K562 (cell line): Measurements from ENCODE around the gene FBXO36. TPM values are rescaled to one million over a fixed set of nuclear protein-coding genes. Genes with fewer than 3 reads are reported as not detected.
A peak's percentile ranks its signal among the peaks of the same experiment; 100 is the strongest.

Experiments
- ATF1 ChIP-seq, 2 experiments: fragments of 450-650 bp in 1 of 2; IDR thresholded peaks; 2 replicates each; pipeline ENCODE4 v1.6.1; 2016; ENCODE audit warnings: missing compliant biosample characterization in 1 of 2, missing genetic modification characterization in 1 of 2
- GTF2A2 ChIP-seq: IDR thresholded peaks from 2 replicates; pipeline ENCODE4 v1.6.1; 2016; ENCODE audit warnings: mild to moderate bottlenecking, missing genetic modification characterization, missing compliant biosample characterization
- SIRT6 ChIP-seq: IDR thresholded peaks from one replicate; pipeline ENCODE4 v1.6.1; 2012; ENCODE audit warnings: low read depth, mild to moderate bottlenecking, control low read depth, inconsistent platforms, low read length, moderate library complexity
- SOX6 ChIP-seq: fragments of 450-650 bp; IDR thresholded peaks from 2 replicates; pipeline ENCODE4 v1.6.1; 2014; ENCODE audit warnings: mild to moderate bottlenecking
- polyA plus RNA-seq, 8 experiments: library from polyadenylated mRNA; depleted of rRNA in 4 of 8; stranded (reverse) in 5 of 8; unstranded in 3 of 8; fragments of >200 nt; fragmentation: Nextera tagmentation in 2 of 8; fragmentation: Illumina TruSeq in 1 of 8; extraction: Ambion mirVana in 2 of 8; extraction: Trizol in 1 of 8; gene quantifications; 2 replicates each; pipeline versions ENCODE4 v1.2.1 to v1.2.3, GENCODE V29; 2011 to 2014; ENCODE audit warnings: inconsistent platforms in 1 of 8, missing spikeins in 1 of 8
- total RNA-seq, 7 experiments: library from RNA; depleted of rRNA in 6 of 7; stranded (reverse); fragments of >200 nt in 6 of 7; fragmentation: Illumina TruSeq in 2 of 7; extraction: Trizol in 2 of 7; gene quantifications; 2 replicates each; pipeline versions ENCODE4 v1.2.1 to v1.2.3, GENCODE V29; 2011 to 2021; ENCODE audit warnings: low replicate concordance in 1 of 7
- TF ChIP-seq, protein P1 (sequence below), 2 experiments: fragments of 450-650 bp in 1 of 2; sonication (generic) in 1 of 2; formaldehyde crosslinking in 1 of 2; IDR thresholded peaks; 2 replicates each; pipeline versions ENCODE4 v1.7.1 to v1.9.0; 2016 to 2022; ENCODE audit warnings: inconsistent platforms in 1 of 2, mild to moderate bottlenecking in 1 of 2, missing genetic modification reagents in 1 of 2
- TF ChIP-seq, protein P2 (sequence below): sonication (generic); formaldehyde crosslinking; IDR thresholded peaks from 2 replicates; pipeline ENCODE4 v1.8.0; 2022; ENCODE audit warnings: missing genetic modification reagents, mild to moderate bottlenecking, borderline replicate concordance
- TF ChIP-seq, protein P3 (sequence below): fragments of 250-450 bp; sonication (Bioruptor Pico); IDR thresholded peaks from 2 replicates; pipeline ENCODE4 v1.4.0; 2020
- TF ChIP-seq, protein P4 (sequence below), 2 experiments: fragments of 450-650 bp; conservative IDR thresholded peaks; 2 replicates each; pipeline ENCODE4 v1.6.1; 2017; ENCODE audit warnings: mild to moderate bottlenecking in 2 of 2, moderate library complexity in 2 of 2

The FBXO36 gene
- total and polyA plus RNA-seq, 9 of the 15 experiments (the other 6 are each of a cell fraction or from before 2014, with no cell fraction given), result 0.40 to 0.91 (median 0.58) TPM

DNA sequence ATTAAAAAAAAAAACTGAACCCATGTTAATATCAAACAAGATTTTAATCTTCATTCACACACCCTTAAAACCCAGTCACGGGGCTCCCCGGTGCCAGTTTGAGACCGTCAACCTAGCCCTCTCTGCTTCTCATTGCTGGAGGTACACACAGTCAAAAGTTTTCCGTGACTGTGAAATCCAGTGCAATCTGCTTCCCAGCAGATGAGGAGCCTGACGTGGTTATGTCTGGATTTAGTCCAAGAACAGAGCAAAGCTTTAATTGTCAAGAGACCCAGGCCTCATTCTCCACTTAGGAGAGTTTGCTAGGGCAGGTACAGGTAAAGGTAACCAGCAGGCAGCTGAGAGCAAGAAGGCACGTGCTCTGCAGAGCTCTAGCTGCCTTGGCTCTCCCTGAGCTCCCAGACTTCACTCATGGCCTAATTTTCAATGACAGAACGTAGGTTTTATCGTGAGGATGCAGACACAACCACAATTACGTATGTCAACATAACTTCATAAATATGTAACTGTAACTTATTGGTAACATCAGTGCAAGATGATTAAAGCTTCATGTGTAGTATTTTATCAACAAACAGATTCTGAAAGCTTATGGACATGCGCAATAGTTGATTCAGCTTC, 90.1 kb downstream of the FBXO36 start (continued):
- TF ChIP-seq, protein P1, sequence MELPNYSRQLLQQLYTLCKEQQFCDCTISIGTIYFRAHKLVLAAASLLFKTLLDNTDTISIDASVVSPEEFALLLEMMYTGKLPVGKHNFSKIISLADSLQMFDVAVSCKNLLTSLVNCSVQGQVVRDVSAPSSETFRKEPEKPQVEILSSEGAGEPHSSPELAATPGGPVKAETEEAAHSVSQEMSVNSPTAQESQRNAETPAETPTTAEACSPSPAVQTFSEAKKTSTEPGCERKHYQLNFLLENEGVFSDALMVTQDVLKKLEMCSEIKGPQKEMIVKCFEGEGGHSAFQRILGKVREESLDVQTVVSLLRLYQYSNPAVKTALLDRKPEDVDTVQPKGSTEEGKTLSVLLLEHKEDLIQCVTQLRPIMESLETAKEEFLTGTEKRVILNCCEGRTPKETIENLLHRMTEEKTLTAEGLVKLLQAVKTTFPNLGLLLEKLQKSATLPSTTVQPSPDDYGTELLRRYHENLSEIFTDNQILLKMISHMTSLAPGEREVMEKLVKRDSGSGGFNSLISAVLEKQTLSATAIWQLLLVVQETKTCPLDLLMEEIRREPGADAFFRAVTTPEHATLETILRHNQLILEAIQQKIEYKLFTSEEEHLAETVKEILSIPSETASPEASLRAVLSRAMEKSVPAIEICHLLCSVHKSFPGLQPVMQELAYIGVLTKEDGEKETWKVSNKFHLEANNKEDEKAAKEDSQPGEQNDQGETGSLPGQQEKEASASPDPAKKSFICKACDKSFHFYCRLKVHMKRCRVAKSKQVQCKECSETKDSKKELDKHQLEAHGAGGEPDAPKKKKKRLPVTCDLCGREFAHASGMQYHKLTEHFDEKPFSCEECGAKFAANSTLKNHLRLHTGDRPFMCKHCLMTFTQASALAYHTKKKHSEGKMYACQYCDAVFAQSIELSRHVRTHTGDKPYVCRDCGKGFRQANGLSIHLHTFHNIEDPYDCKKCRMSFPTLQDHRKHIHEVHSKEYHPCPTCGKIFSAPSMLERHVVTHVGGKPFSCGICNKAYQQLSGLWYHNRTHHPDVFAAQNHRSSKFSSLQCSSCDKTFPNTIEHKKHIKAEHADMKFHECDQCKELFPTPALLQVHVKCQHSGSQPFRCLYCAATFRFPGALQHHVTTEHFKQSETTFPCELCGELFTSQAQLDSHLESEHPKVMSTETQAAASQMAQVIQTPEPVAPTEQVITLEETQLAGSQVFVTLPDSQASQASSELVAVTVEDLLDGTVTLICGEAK (IDR thresholded peaks at IDR 0.05), result peak; percentile 50; the same call in 1 of the 2 replicates
- TF ChIP-seq, protein P1 (CRISPR knock-in tag; IDR thresholded peaks at IDR 0.05), result no peak
- TF ChIP-seq, protein P2, sequence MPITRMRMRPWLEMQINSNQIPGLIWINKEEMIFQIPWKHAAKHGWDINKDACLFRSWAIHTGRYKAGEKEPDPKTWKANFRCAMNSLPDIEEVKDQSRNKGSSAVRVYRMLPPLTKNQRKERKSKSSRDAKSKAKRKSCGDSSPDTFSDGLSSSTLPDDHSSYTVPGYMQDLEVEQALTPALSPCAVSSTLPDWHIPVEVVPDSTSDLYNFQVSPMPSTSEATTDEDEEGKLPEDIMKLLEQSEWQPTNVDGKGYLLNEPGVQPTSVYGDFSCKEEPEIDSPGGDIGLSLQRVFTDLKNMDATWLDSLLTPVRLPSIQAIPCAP (CRISPR knock-in tag), result no peak
- TF ChIP-seq ATF1 (CRISPR knock-in tag; IDR thresholded peaks at IDR 0.05) (no peak), ATF1 (tag; IDR thresholded peaks at IDR 0.05) (peak; percentile 56), SOX6 (peak; percentile 68), GTF2A2 (tag) (no peak), SIRT6 (no peak)
- TF ChIP-seq, protein P3, sequence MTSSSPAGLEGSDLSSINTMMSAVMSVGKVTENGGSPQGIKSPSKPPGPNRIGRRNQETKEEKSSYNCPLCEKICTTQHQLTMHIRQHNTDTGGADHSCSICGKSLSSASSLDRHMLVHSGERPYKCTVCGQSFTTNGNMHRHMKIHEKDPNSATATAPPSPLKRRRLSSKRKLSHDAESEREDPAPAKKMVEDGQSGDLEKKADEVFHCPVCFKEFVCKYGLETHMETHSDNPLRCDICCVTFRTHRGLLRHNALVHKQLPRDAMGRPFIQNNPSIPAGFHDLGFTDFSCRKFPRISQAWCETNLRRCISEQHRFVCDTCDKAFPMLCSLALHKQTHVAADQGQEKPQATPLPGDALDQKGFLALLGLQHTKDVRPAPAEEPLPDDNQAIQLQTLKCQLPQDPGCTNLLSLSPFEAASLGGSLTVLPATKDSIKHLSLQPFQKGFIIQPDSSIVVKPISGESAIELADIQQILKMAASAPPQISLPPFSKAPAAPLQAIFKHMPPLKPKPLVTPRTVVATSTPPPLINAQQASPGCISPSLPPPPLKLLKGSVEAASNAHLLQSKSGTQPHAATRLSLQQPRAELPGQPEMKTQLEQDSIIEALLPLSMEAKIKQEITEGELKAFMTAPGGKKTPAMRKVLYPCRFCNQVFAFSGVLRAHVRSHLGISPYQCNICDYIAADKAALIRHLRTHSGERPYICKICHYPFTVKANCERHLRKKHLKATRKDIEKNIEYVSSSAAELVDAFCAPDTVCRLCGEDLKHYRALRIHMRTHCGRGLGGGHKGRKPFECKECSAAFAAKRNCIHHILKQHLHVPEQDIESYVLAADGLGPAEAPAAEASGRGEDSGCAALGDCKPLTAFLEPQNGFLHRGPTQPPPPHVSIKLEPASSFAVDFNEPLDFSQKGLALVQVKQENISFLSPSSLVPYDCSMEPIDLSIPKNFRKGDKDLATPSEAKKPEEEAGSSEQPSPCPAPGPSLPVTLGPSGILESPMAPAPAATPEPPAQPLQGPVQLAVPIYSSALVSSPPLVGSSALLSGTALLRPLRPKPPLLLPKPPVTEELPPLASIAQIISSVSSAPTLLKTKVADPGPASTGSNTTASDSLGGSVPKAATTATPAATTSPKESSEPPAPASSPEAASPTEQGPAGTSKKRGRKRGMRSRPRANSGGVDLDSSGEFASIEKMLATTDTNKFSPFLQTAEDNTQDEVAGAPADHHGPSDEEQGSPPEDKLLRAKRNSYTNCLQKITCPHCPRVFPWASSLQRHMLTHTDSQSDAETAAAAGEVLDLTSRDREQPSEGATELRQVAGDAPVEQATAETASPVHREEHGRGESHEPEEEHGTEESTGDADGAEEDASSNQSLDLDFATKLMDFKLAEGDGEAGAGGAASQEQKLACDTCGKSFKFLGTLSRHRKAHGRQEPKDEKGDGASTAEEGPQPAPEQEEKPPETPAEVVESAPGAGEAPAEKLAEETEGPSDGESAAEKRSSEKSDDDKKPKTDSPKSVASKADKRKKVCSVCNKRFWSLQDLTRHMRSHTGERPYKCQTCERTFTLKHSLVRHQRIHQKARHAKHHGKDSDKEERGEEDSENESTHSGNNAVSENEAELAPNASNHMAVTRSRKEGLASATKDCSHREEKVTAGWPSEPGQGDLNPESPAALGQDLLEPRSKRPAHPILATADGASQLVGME, result no peak
- TF ChIP-seq, protein P4, sequence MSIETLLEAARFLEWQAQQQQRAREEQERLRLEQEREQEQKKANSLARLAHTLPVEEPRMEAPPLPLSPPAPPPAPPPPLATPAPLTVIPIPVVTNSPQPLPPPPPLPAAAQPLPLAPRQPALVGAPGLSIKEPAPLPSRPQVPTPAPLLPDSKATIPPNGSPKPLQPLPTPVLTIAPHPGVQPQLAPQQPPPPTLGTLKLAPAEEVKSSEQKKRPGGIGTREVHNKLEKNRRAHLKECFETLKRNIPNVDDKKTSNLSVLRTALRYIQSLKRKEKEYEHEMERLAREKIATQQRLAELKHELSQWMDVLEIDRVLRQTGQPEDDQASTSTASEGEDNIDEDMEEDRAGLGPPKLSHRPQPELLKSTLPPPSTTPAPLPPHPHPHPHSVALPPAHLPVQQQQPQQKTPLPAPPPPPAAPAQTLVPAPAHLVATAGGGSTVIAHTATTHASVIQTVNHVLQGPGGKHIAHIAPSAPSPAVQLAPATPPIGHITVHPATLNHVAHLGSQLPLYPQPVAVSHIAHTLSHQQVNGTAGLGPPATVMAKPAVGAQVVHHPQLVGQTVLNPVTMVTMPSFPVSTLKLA (conservative IDR thresholded peaks at IDR 0.05), result peak; percentile 24 to 30; a peak in 1 of 4 replicates
